Neural cell (in vitro differentiated cells): ENCODE results near the gene SPAG8.

Experiments
- CTCF ChIP-seq: fragments of 450-650 bp; IDR thresholded peaks from 2 replicates; pipeline ENCODE4 v1.5.1; 2014; ENCODE audit warnings: antibody characterized with exemption, mild to moderate bottlenecking, moderate library complexity; ENCODE audit not compliant: poor library complexity, severe bottlenecking
- RAD21 ChIP-seq: fragments of 450-650 bp; conservative IDR thresholded peaks from 2 replicates; pipeline ENCODE4 v1.6.1; 2014; ENCODE audit warnings: antibody characterized with exemption, mild to moderate bottlenecking, moderate library complexity
- TF ChIP-seq, protein P1 (sequence below): IDR thresholded peaks from 2 replicates; pipeline ENCODE4 v1.6.1; 2012; ENCODE audit warnings: borderline replicate concordance

GRCh38 chr9:35854091-35854762 lies 42.2 kb upstream of the SPAG8 start:
- TF ChIP-seq, protein P1, sequence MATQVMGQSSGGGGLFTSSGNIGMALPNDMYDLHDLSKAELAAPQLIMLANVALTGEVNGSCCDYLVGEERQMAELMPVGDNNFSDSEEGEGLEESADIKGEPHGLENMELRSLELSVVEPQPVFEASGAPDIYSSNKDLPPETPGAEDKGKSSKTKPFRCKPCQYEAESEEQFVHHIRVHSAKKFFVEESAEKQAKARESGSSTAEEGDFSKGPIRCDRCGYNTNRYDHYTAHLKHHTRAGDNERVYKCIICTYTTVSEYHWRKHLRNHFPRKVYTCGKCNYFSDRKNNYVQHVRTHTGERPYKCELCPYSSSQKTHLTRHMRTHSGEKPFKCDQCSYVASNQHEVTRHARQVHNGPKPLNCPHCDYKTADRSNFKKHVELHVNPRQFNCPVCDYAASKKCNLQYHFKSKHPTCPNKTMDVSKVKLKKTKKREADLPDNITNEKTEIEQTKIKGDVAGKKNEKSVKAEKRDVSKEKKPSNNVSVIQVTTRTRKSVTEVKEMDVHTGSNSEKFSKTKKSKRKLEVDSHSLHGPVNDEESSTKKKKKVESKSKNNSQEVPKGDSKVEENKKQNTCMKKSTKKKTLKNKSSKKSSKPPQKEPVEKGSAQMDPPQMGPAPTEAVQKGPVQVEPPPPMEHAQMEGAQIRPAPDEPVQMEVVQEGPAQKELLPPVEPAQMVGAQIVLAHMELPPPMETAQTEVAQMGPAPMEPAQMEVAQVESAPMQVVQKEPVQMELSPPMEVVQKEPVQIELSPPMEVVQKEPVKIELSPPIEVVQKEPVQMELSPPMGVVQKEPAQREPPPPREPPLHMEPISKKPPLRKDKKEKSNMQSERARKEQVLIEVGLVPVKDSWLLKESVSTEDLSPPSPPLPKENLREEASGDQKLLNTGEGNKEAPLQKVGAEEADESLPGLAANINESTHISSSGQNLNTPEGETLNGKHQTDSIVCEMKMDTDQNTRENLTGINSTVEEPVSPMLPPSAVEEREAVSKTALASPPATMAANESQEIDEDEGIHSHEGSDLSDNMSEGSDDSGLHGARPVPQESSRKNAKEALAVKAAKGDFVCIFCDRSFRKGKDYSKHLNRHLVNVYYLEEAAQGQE, result no peak
- no peak for TF ChIP-seq RAD21
- TF ChIP-seq CTCF, result no peak
